Measurements from ENCODE around the gene ZBTB7B.

Gene ZBTB7B

GRCh38 chr1:155062702-155063411, 60.3 kb downstream of the ZBTB7B start:
- peak overlapping the region; percentile 96 for H3K4me3 ChIP-seq (ENCODE audit: low read length)
- peaks cover 22% of the 10 kb centered on the region for H3K4me1 ChIP-seq (ENCODE audit: control insufficient read depth, insufficient read depth, low read length)
- no peaks in the 10 kb centered on the region for H3K27me3 ChIP-seq (replicated peaks; ENCODE audit: control insufficient read depth, insufficient read depth, low read length)
- peak overlapping the region; percentile 89 for H3K9ac ChIP-seq (ENCODE audit: low read length)
- no peaks in the 10 kb centered on the region for H3K9me3 ChIP-seq (ENCODE audit: control insufficient read depth, low read length)
- H3K36me3 ChIP-seq (ENCODE audit: control insufficient read depth, insufficient read depth, low read length, severe bottlenecking), result peaks cover 21% of the 10 kb centered on the region
- DNase-seq (ENCODE audit: low read depth), result peak; percentile 55

GRCh38 chr1:155063550-155064110, 61.0 kb downstream of the ZBTB7B start, which contains the start of gene EFNA4:
Gene EFNA4, plus strand, starts transcription at chr1:155063740. Its CDS starts 84 bp downstream, at chr1:155063824.
- H3K4me1 ChIP-seq (ENCODE audit: control insufficient read depth, insufficient read depth, low read length), result peaks cover 22% of the 10 kb centered on the region
- peak within 1 kb of the TSS; percentile 89 for H3K9ac ChIP-seq (ENCODE audit: low read length)
- H3K9me3 ChIP-seq (ENCODE audit: control insufficient read depth, low read length), result no peaks in the 10 kb centered on the region
- peaks cover 14% of the 10 kb centered on the region for H3K36me3 ChIP-seq (ENCODE audit: control insufficient read depth, insufficient read depth, low read length, severe bottlenecking)
- DNase-seq (ENCODE audit: low read depth), result peak; percentile 94
- peak within 1 kb of the TSS; percentile 96 for H3K4me3 ChIP-seq (ENCODE audit: low read length)
- no peaks in the 10 kb centered on the region for H3K27me3 ChIP-seq (replicated peaks; ENCODE audit: control insufficient read depth, insufficient read depth, low read length)

GRCh38 chr1:155064111-155064831, 61.7 kb downstream of the ZBTB7B start:
- Histone ChIP-seq H3K27me3 (replicated peaks; ENCODE audit: control insufficient read depth, insufficient read depth, low read length) (no peaks in the 10 kb centered on the region), H3K36me3 (ENCODE audit: control insufficient read depth, insufficient read depth, low read length, severe bottlenecking) (peaks cover 14% of the 10 kb centered on the region), H3K9me3 (ENCODE audit: control insufficient read depth, low read length) (no peaks in the 10 kb centered on the region), H3K4me1 (ENCODE audit: control insufficient read depth, insufficient read depth, low read length) (peaks cover 22% of the 10 kb centered on the region), H3K4me3 (ENCODE audit: low read length) (peak overlapping the region; percentile 96), H3K9ac (ENCODE audit: low read length) (peak overlapping the region; percentile 89)
- DNase-seq (ENCODE audit: low read depth), result peak; percentile 72

- H3K4me1 ChIP-seq (ENCODE audit: control insufficient read depth, insufficient read depth, low read length), result peaks cover 22% of the 10 kb centered on the region
- H3K9ac ChIP-seq (ENCODE audit: low read length), result no peak overlapping the region
- no peak for DNase-seq (ENCODE audit: low read depth)
- H3K9me3 ChIP-seq (ENCODE audit: control insufficient read depth, low read length), result no peaks in the 10 kb centered on the region
- H3K4me3 ChIP-seq (ENCODE audit: low read length), result no peak overlapping the region
- H3K27me3 ChIP-seq (replicated peaks; ENCODE audit: control insufficient read depth, insufficient read depth, low read length), result no peaks in the 10 kb centered on the region
- peaks cover 10% of the 10 kb centered on the region for H3K36me3 ChIP-seq (ENCODE audit: control insufficient read depth, insufficient read depth, low read length, severe bottlenecking)
Observed at GRCh38 chr1:155064832-155065429, 62.3 kb downstream of the ZBTB7B start.

GRCh38 chr1:155066777-155067176, 64.2 kb downstream of the ZBTB7B start:
- Histone ChIP-seq H3K9me3 (ENCODE audit: control insufficient read depth, low read length) (no peaks in the 10 kb centered on the region), H3K27me3 (replicated peaks; ENCODE audit: control insufficient read depth, insufficient read depth, low read length) (no peaks in the 10 kb centered on the region)
- no peak for DNase-seq (ENCODE audit: low read depth)

More at GRCh38 chr1:155066777-155067176, 64.2 kb downstream of the ZBTB7B start:
- Histone ChIP-seq H3K4me3 (ENCODE audit: low read length) (no peak overlapping the region), H3K9ac (ENCODE audit: low read length) (no peak overlapping the region), H3K4me1 (ENCODE audit: control insufficient read depth, insufficient read depth, low read length) (peaks cover 22% of the 10 kb centered on the region), H3K36me3 (ENCODE audit: control insufficient read depth, insufficient read depth, low read length, severe bottlenecking) (no peaks in the 10 kb centered on the region)
